C4-2B (cell line): ENCODE measurements around the gene NHS.

Source experiments
- H3K27ac ChIP-seq: fragments of 450-650 bp; 2 replicates; pipeline ENCODE4 v1.5.1; 2017
- ZFX ChIP-seq: fragments of 450-650 bp; IDR thresholded peaks from 2 replicates; pipeline ENCODE4 v1.6.1; 2017
- TF ChIP-seq, protein P1 (sequence below): fragments of 450-650 bp; conservative IDR thresholded peaks from 2 replicates; pipeline ENCODE4 v1.5.1; 2017; ENCODE audit warnings: mild to moderate bottlenecking

Gene NHS

GRCh38 chrX:17374619-17375366 is at the start of gene NHS:
Gene NHS, plus strand, starts transcription at chrX:17375200. Its CDS starts 558 bp downstream, at chrX:17375758.
- no peak within 1 kb of the TSS for H3K27ac ChIP-seq
- TF ChIP-seq, protein P1, sequence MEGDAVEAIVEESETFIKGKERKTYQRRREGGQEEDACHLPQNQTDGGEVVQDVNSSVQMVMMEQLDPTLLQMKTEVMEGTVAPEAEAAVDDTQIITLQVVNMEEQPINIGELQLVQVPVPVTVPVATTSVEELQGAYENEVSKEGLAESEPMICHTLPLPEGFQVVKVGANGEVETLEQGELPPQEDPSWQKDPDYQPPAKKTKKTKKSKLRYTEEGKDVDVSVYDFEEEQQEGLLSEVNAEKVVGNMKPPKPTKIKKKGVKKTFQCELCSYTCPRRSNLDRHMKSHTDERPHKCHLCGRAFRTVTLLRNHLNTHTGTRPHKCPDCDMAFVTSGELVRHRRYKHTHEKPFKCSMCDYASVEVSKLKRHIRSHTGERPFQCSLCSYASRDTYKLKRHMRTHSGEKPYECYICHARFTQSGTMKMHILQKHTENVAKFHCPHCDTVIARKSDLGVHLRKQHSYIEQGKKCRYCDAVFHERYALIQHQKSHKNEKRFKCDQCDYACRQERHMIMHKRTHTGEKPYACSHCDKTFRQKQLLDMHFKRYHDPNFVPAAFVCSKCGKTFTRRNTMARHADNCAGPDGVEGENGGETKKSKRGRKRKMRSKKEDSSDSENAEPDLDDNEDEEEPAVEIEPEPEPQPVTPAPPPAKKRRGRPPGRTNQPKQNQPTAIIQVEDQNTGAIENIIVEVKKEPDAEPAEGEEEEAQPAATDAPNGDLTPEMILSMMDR, result peak; percentile 45
- TF ChIP-seq ZFX, result no peak

DNA sequence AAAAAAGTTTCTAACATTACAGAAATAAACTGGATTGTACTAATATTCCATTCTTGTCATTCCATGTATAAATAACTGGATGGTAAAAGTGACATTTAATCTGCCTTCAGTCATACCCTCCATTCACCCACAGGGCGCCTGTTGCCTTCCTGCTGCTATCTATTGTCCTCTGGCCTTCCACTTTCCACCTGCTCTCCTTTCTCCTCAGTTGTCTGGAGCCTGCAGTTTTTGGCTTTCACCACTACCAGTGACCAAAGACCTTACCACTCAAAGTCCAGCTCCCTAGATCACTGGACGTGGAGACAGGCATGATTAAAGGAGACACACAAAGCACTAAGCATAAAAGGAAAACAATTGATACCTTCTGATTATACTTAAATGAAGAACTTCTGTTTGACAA is 46.2 kb upstream of the NHS start:
- TF ChIP-seq, protein P1, result no peak
- no peak for TF ChIP-seq ZFX
- H3K27ac ChIP-seq, result no peak overlapping the region

DNA sequence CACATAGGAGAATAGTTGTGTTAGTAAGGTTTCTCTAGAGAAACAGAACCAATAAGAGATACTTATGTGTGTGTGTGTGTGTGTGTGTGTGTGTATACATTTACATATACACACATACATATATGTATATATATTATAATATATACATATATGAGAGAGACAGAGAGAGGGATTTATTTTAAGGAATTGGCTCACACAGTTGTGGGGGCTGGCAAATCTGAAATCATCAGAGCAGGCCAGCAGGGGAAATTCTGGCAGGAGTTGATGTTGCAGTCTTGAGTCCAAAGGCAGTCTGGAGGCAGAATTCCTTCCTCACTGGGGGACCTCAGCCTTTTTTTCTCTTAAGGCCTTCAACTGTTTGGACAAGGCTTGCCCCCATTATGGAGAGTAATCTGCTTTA is 38.6 kb upstream of the NHS start:
- no peak for TF ChIP-seq ZFX
- TF ChIP-seq, protein P1, result no peak

GRCh38 chrX:17355976-17356375 is 19.0 kb upstream of the NHS start:
- no peak overlapping the region for H3K27ac ChIP-seq
- no peak for TF ChIP-seq ZFX
- TF ChIP-seq, protein P1, result no peak

More for the DNA sequence above, 38.6 kb upstream of the NHS start:
- H3K27ac ChIP-seq, result no peak overlapping the region

DNA sequence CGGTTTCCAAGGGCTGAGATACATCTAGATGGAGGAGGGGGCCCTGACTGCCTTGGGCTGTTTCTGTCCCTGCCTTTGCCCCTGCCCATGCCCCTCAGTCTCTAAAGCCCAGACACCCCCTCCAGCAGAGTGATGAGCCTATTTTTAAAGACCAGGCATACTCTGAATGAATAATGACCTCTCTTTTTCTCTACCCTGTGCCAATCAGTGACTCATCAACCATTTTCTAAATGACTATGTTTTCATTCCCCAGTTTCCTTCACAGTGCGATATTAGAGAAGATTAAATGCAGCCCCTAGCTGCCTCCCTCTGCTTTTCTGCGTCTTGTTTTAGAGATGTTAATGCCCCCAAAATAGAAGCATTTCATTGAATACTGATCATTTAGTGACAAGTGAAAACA is 15.5 kb upstream of the NHS start:
- TF ChIP-seq, protein P1, result no peak
- TF ChIP-seq ZFX, result no peak
- H3K27ac ChIP-seq, result no peak overlapping the region

DNA sequence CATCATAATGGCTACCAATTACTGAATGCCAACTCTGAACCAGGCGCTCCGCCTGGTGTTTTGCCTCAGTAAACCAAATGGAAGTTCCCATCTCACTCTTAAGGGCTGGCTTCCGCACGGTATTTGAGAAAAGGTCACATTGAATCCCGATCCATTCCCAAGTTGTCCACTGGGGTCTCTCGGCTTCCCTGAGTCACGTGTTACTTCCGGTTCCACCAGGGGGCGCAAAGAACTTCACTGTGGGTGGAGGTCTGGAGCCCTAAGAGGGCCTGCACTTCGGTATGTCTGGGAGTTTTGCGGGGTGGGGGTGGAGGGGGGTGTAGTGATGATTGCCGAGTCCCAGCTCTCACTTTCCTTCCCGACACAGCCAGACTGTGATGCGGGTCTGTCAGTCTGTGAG is 13.4 kb upstream of the NHS start:
- no peak overlapping the region for H3K27ac ChIP-seq
- TF ChIP-seq ZFX, result no peak
- TF ChIP-seq, protein P1, result peak; percentile 44

DNA sequence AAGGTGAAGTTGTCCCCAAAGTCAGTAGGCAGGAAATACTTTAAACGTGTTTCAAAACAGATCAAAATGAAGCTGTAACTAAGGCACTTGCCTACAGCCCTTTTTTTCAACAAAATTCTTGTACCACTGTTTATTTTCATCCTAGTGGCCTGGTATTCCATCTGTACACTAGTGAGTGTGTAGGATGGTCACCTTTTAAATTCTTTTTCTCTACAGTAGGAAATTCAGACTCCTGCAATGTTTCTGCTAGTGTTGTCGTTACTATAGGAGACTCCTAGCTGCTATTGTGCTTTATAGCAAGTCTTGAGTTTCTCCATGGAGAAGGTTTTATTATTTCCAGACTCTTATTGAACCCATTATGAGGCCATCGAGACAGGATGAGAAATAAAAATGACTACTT is 7.0 kb upstream of the NHS start:
- H3K27ac ChIP-seq, result no peak overlapping the region
- no peak for TF ChIP-seq ZFX
- TF ChIP-seq, protein P1, result no peak
